Iris pigment epithelial cell (primary cell): ENCODE data around the gene CD47.

Experiments used
- DNase-seq: peaks from one replicate; pipeline ENCODE4 v3.0.0-alpha.2; 2011; ENCODE audit warnings: low read depth

The CD47 gene

GRCh38 chr3:108117241-108117775 is 26.5 kb upstream of the CD47 start:
- DNase-seq: peak; percentile 38

- no peak for DNase-seq
These were observed 23.7 kb upstream of the CD47 start for GRCh38 chr3:108114423-108115065.

- DNase-seq: no peak
These were observed 23.1 kb upstream of the CD47 start for GRCh38 chr3:108113975-108114374.

- DNase-seq: no peak
These were observed 20.1 kb upstream of the CD47 start for GRCh38 chr3:108110934-108111333.

GRCh38 chr3:108108416-108108815 is 17.6 kb upstream of the CD47 start:
- no peak for DNase-seq

- no peak for DNase-seq
These were observed 15.6 kb upstream of the CD47 start for GRCh38 chr3:108106449-108106848.

GRCh38 chr3:108106031-108106430 is 15.2 kb upstream of the CD47 start:
- peak; percentile 42 for DNase-seq

- DNase-seq: peak; percentile 23
These were observed 13.3 kb upstream of the CD47 start for GRCh38 chr3:108103886-108104797.

- no peak for DNase-seq
These were observed 12.4 kb upstream of the CD47 start for GRCh38 chr3:108103040-108103751.

GRCh38 chr3:108102420-108103039 is 11.7 kb upstream of the CD47 start:
- no peak for DNase-seq

GRCh38 chr3:108100906-108101660 is 10.3 kb upstream of the CD47 start:
- no peak for DNase-seq

GRCh38 chr3:108099679-108100428 is 9.0 kb upstream of the CD47 start:
- no peak for DNase-seq

- peak; percentile 23 for DNase-seq
These were observed 8.4 kb upstream of the CD47 start for GRCh38 chr3:108099244-108099643.

GRCh38 chr3:108098003-108098370 is 7.2 kb upstream of the CD47 start:
- no peak for DNase-seq

GRCh38 chr3:108097322-108098002 is 6.6 kb upstream of the CD47 start:
- DNase-seq: no peak

- DNase-seq: peak; percentile 18
These were observed 5.9 kb upstream of the CD47 start for GRCh38 chr3:108096532-108097321.

- no peak for DNase-seq
These were observed 2.8 kb upstream of the CD47 start for GRCh38 chr3:108093616-108094015.

- no peak for DNase-seq
These were observed 2.2 kb upstream of the CD47 start for GRCh38 chr3:108093021-108093420.

- DNase-seq: no peak
These were observed 1.7 kb upstream of the CD47 start for GRCh38 chr3:108092501-108092900.
